NOMO-1 treated with dmso at 0.1 percent for 144 hours (cell line): ENCODE results near the gene GDI2.
"Not testable (repeated sequence)": the region's sequence is repeated elsewhere in the genome, so short reads cannot be mapped to it uniquely, and the experiment has no call there.

Source experiments
- DNase-seq: peaks from one replicate; lab custom pipeline; 2025; ENCODE audit not compliant: unreplicated experiment; lab: John Stamatoyannopoulos, UW

Gene GDI2

GRCh38 chr10:5813341-5814109 lies at the start of gene GDI2:
Gene GDI2 (minus strand): TSS chr10:5813434. CDS start chr10:5813258, 176 bp downstream.
- peak; percentile 99 for DNase-seq

- DNase-seq, result no peak
Observed at GRCh38 chr10:5862360-5862961, 49.2 kb upstream of the GDI2 start.

- DNase-seq, result peak; percentile 66
Observed at GRCh38 chr10:5860066-5860465, 46.8 kb upstream of the GDI2 start.

- no peak for DNase-seq
Observed at GRCh38 chr10:5858811-5859210, 45.6 kb upstream of the GDI2 start.

- DNase-seq, result no peak
Observed at GRCh38 chr10:5856701-5857004, 43.4 kb upstream of the GDI2 start.

GRCh38 chr10:5855979-5856700 lies 42.9 kb upstream of the GDI2 start:
- no peak for DNase-seq

- no peak for DNase-seq
Observed at GRCh38 chr10:5854131-5854475, 40.9 kb upstream of the GDI2 start.

- not testable (repeated sequence) for DNase-seq
Observed at GRCh38 chr10:5846667-5847066, 33.4 kb upstream of the GDI2 start.

GRCh38 chr10:5844345-5845055 lies 31.3 kb upstream of the GDI2 start:
- no peak for DNase-seq

GRCh38 chr10:5843686-5844344 lies 30.6 kb upstream of the GDI2 start:
- DNase-seq, result no peak

- no peak for DNase-seq
Observed at GRCh38 chr10:5841965-5842364, 28.7 kb upstream of the GDI2 start.

- DNase-seq, result no peak
Observed at GRCh38 chr10:5840314-5841307, 27.4 kb upstream of the GDI2 start.

- DNase-seq, result not testable (repeated sequence)
Observed at GRCh38 chr10:5836181-5836580, 22.9 kb upstream of the GDI2 start.

- no peak for DNase-seq
Observed at GRCh38 chr10:5835446-5836095, 22.3 kb upstream of the GDI2 start.

GRCh38 chr10:5833814-5834213 lies 20.6 kb upstream of the GDI2 start:
- no peak for DNase-seq

- no peak for DNase-seq
Observed at GRCh38 chr10:5832946-5833345, 19.7 kb upstream of the GDI2 start.

- no peak for DNase-seq
Observed at GRCh38 chr10:5831446-5831782, 18.2 kb upstream of the GDI2 start.

- no peak for DNase-seq
Observed at GRCh38 chr10:5830629-5831445, 17.6 kb upstream of the GDI2 start.

- DNase-seq, result no peak
Observed at GRCh38 chr10:5829267-5829666, 16.0 kb upstream of the GDI2 start.
